Sciatic nerve (tissue), 2 donors: ENCODE results near the gene VNN1. TPM values are rescaled to one million over a fixed set of nuclear protein-coding genes. Genes with fewer than 3 reads are reported as not detected.

Experiments
- ATAC-seq: fragments of 200-7000 bp; cut with Tn5 transposase; one replicate; pipeline ENCODE4 v1.9.1; 2020; ENCODE audit warnings: mild to moderate bottlenecking, moderate library complexity
- DNase-seq: peaks from one replicate; pipeline ENCODE4 v3.0.0-alpha.2; 2020; ENCODE audit warnings: low spot score
- intact Hi-C: fragments of 100-400 bp; cut with DNase I; formaldehyde crosslinking; loops from one replicate; pipeline ENCODE4 v1.14.2; 2022
- total RNA-seq: library from RNA; stranded (reverse); fragmentation: NEBNext Ultra II Directional; extraction: Animal tissue kit (Norgen Biotek cat#: 25700); gene quantifications from one replicate; pipeline ENCODE4 v1.2.1, GENCODE V29; 2021
- donor health status: DM: no; HTN: no; CAD: no.
- donor health status: DM: no; HTN: no; CAD: no.

The VNN1 gene
- total RNA-seq = 1.2 TPM

- DNase-seq (no peak), ATAC-seq (peak; percentile 82)
- intact Hi-C loops = no loop called here
These were observed at the start of gene VNN1 for GRCh38 chr6:132713352-132714134. Gene VNN1, minus strand, starts transcription at chr6:132714055. Its CDS starts 20 bp downstream, at chr6:132714035.

- intact Hi-C loops = no loop called here
- ATAC-seq = peak; percentile 78
- DNase-seq = no peak
These were observed 49.4 kb upstream of the VNN1 start for GRCh38 chr6:132763269-132763668.

- no peak for DNase-seq
- intact Hi-C loops = no loop called here
- ATAC-seq = no peak
These were observed 46.4 kb upstream of the VNN1 start for GRCh38 chr6:132760256-132760655.

- ATAC-seq (no peak), DNase-seq (no peak)
- intact Hi-C loops = no loop called here
These were observed 44.8 kb upstream of the VNN1 start for GRCh38 chr6:132758689-132759088.

GRCh38 chr6:132752255-132752654 is 38.4 kb upstream of the VNN1 start:
- ATAC-seq (no peak), DNase-seq (no peak)
- intact Hi-C loops = no loop called here

- intact Hi-C loops = no loop called here
- DNase-seq (no peak), ATAC-seq (no peak)
These were observed 38.0 kb upstream of the VNN1 start for GRCh38 chr6:132751828-132752227.

GRCh38 chr6:132751306-132751705 is 37.5 kb upstream of the VNN1 start:
- no peak for ATAC-seq
- DNase-seq = no peak
- intact Hi-C loops = no loop called here

GRCh38 chr6:132750455-132751248 is 36.8 kb upstream of the VNN1 start:
- ATAC-seq (no peak), DNase-seq (no peak)
- intact Hi-C loops = no loop called here

- peak; percentile 36 for ATAC-seq
- no peak for DNase-seq
- intact Hi-C loops = no loop called here
These were observed 35.3 kb upstream of the VNN1 start for GRCh38 chr6:132749111-132749510.

- ATAC-seq = no peak
- no peak for DNase-seq
- intact Hi-C loops = no loop called here
These were observed 34.6 kb upstream of the VNN1 start for GRCh38 chr6:132748446-132748845.

GRCh38 chr6:132746048-132746447 is 32.2 kb upstream of the VNN1 start:
- DNase-seq (no peak), ATAC-seq (no peak)
- intact Hi-C loops = no loop called here

GRCh38 chr6:132742495-132742894 is 28.6 kb upstream of the VNN1 start:
- intact Hi-C loops = no loop called here
- ATAC-seq (peak; percentile 73), DNase-seq (no peak)

- DNase-seq = no peak
- no peak for ATAC-seq
- intact Hi-C loops = no loop called here
These were observed 27.4 kb upstream of the VNN1 start for GRCh38 chr6:132741281-132741680.

GRCh38 chr6:132736239-132736638 is 22.4 kb upstream of the VNN1 start:
- DNase-seq = no peak
- intact Hi-C loops = no loop called here
- no peak for ATAC-seq

- no peak for DNase-seq
- peak; percentile 72 for ATAC-seq
- intact Hi-C loops = no loop called here
These were observed 20.9 kb upstream of the VNN1 start for GRCh38 chr6:132734694-132735236.

GRCh38 chr6:132733814-132734213 is 20.0 kb upstream of the VNN1 start:
- intact Hi-C loops = no loop called here
- ATAC-seq = no peak
- DNase-seq = no peak

- intact Hi-C loops = no loop called here
- DNase-seq (no peak), ATAC-seq (no peak)
These were observed 19.4 kb upstream of the VNN1 start for GRCh38 chr6:132733283-132733682.

GRCh38 chr6:132731086-132731485 is 17.2 kb upstream of the VNN1 start:
- DNase-seq (no peak), ATAC-seq (no peak)
- intact Hi-C loops = no loop called here

GRCh38 chr6:132730560-132730959 is 16.7 kb upstream of the VNN1 start:
- no peak for DNase-seq
- no peak for ATAC-seq
- intact Hi-C loops = no loop called here

- DNase-seq = no peak
- no peak for ATAC-seq
- intact Hi-C loops = no loop called here
These were observed 14.8 kb upstream of the VNN1 start for GRCh38 chr6:132728616-132729015.
